Measurements from ENCODE around the gene NATD1.

Gene NATD1

DNA sequence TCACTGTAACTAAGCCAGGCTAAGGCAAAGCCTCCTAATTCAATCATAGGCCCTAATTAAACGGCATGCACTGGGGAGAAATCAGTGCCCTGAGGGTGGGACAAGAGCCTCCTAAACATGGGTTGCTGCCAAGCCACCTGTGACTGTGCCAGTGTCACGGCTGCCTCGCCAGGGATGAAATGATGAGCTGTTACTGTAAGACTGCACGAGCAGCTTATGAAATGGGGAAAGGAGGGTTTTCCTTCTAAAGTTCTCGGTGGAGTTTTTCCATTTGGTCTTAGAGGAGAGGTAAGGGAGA is 52.0 kb downstream of the NATD1 start:
- no peak overlapping the region for H3K9ac ChIP-seq (ENCODE audit: insufficient read length)
- H3K36me3 ChIP-seq (ENCODE audit: insufficient read depth, low read length): peaks cover 15% of the 10 kb centered on the region; the same call in 1 of the 2 replicates
- no peak overlapping the region for H3K27ac ChIP-seq
- no peak overlapping the region for H3K4me3 ChIP-seq
- TF ChIP-seq FOXP2 (optimal IDR thresholded peaks at IDR 0.05; ENCODE audit: control extremely low read depth, extremely low read length, insufficient read depth) (no peak), POLR2AphosphoS5 (IDR thresholded peaks at IDR 0.05; ENCODE audit: borderline replicate concordance, low read depth, low read length) (no peak), EZH2 (IDR thresholded peaks at IDR 0.05) (no peak)
- no peaks in the 10 kb centered on the region for H3K9me3 ChIP-seq (ENCODE audit: low read depth, low read length)
- DNase-seq (ENCODE audit: low read depth, low spot score): no peak

DNA sequence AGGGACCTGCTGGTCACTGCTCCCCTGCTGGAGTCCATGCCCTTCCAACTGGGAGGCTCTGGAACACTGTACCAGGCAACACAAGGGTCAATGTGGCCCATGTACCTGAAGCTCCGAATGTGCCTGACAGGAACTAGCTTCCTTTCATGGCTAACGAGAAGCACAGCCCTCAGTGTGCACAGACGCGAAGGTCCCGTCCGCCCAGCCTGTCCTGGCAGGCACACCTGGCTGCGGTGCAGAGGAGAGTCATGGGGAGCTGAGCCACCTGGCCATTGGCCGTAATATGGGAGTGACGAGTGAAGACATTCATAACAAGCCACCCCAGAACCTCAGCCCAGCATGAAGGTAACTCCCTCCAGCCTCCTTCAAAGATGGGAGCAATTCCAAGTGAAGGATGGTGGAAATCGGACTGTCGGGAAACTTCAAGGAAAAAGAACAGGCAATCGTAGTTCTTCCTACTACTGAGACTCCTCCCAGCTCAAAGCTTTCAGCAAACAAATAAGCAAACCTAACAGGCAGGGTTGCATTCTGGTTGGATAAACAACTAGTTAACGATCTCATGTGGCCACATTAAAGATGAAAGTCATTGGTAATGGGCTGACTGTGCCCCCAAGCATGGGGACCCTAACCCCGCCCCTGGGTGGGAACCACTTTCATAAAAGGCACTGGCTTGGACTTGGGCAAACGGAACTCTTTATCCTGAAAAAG is 52.5 kb downstream of the NATD1 start:
- H3K4me3 ChIP-seq: no peak overlapping the region
- DNase-seq (ENCODE audit: low read depth, low spot score): no peak
- H3K9me3 ChIP-seq (ENCODE audit: low read depth, low read length): no peaks in the 10 kb centered on the region
- TF ChIP-seq POLR2AphosphoS5 (IDR thresholded peaks at IDR 0.05; ENCODE audit: borderline replicate concordance, low read depth, low read length) (no peak), EZH2 (IDR thresholded peaks at IDR 0.05) (no peak), FOXP2 (optimal IDR thresholded peaks at IDR 0.05; ENCODE audit: control extremely low read depth, extremely low read length, insufficient read depth) (no peak)
- H3K9ac ChIP-seq (ENCODE audit: insufficient read length): no peak overlapping the region
- H3K36me3 ChIP-seq (ENCODE audit: insufficient read depth, low read length): peaks cover 15% of the 10 kb centered on the region; the same call in 1 of the 2 replicates
- no peak overlapping the region for H3K27ac ChIP-seq

DNA sequence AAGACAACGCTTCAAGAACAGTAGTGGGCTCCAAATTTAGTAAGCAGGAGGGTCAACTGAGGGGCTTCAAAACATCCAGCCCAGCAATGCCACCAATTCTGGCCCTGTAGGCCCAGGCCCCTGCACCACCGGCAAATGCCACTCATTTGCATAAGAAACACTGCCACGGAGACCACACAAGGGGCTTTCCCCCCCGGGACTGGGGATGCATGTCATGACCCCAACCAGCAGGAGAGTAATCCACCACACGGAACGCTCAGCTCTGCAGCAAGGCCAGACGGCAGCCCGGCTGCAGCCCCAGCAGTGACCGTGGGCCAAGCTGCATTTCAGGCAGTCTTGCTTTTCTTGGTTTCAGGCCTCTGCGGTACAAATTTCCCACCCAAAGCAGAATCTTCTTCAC is 53.4 kb downstream of the NATD1 start:
- H3K9ac ChIP-seq (ENCODE audit: insufficient read length): no peak overlapping the region
- no peak overlapping the region for H3K27ac ChIP-seq
- TF ChIP-seq FOXP2 (optimal IDR thresholded peaks at IDR 0.05; ENCODE audit: control extremely low read depth, extremely low read length, insufficient read depth): no peak
- TF ChIP-seq POLR2AphosphoS5 (IDR thresholded peaks at IDR 0.05; ENCODE audit: borderline replicate concordance, low read depth, low read length): no peak
- no peak for TF ChIP-seq EZH2 (IDR thresholded peaks at IDR 0.05)
- no peaks in the 10 kb centered on the region for H3K9me3 ChIP-seq (ENCODE audit: low read depth, low read length)
- DNase-seq (ENCODE audit: low read depth, low spot score): no peak
- no peak overlapping the region for H3K4me3 ChIP-seq
- H3K36me3 ChIP-seq (ENCODE audit: insufficient read depth, low read length): peaks cover 15% of the 10 kb centered on the region; the same call in 1 of the 2 replicates

DNA sequence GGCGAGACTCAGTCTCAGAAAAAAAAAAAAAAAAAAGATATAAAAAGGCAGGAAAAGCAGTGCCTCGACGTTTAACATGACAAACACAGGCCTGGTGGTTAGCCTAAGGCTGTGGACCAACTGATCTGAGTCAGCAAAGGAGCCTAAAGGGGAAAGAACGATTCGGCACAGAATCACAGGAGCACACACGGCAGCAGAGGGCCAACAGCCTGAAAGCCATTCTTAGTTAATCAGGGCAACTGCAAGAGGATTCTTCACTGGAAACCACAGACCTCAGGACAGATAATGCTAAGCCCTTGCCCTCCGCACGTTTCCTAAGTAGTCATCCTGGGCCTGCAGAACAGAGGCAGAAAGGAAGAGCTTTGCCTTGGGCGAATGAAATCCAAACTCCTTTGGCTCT is 53.9 kb downstream of the NATD1 start:
- H3K27ac ChIP-seq: peak overlapping the region; percentile 50; the same call in 1 of the 2 replicates
- no peak for DNase-seq (ENCODE audit: low read depth, low spot score)
- H3K9ac ChIP-seq (ENCODE audit: insufficient read length): no peak overlapping the region
- no peak overlapping the region for H3K4me3 ChIP-seq
- no peak for TF ChIP-seq EZH2 (IDR thresholded peaks at IDR 0.05)
- TF ChIP-seq POLR2AphosphoS5 (IDR thresholded peaks at IDR 0.05; ENCODE audit: borderline replicate concordance, low read depth, low read length): no peak
- no peak for TF ChIP-seq FOXP2 (optimal IDR thresholded peaks at IDR 0.05; ENCODE audit: control extremely low read depth, extremely low read length, insufficient read depth)
- H3K36me3 ChIP-seq (ENCODE audit: insufficient read depth, low read length): peaks cover 15% of the 10 kb centered on the region; the same call in 1 of the 2 replicates
- no peaks in the 10 kb centered on the region for H3K9me3 ChIP-seq (ENCODE audit: low read depth, low read length)

DNA sequence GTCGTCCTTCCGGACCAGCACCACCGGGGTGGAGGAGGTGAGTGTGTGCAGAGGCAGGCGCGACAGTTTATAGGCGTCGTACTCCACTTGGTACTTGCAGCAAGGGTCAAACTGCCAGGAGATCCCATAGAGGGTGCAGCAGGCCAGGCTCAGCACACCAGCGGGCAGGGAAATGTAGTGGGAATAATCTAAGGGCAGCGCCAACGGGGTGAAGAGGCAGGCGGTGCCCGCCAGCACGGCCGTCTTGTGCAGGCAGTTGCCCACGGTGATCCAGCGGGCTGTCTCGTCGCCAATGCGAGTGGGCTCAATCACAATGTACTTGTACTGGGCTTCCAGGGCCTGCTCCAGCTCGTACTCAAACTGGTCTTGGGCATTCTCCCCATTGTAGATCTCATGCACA is 54.8 kb downstream of the NATD1 start:
- Histone ChIP-seq H3K4me3 (no peak overlapping the region), H3K9ac (ENCODE audit: insufficient read length) (no peak overlapping the region), H3K36me3 (ENCODE audit: insufficient read depth, low read length) (peaks cover 15% of the 10 kb centered on the region; the same call in 1 of the 2 replicates), H3K9me3 (ENCODE audit: low read depth, low read length) (no peaks in the 10 kb centered on the region), H3K27ac (no peak overlapping the region)
- no peak for DNase-seq (ENCODE audit: low read depth, low spot score)
- TF ChIP-seq EZH2 (IDR thresholded peaks at IDR 0.05) (no peak), FOXP2 (optimal IDR thresholded peaks at IDR 0.05; ENCODE audit: control extremely low read depth, extremely low read length, insufficient read depth) (no peak), POLR2AphosphoS5 (IDR thresholded peaks at IDR 0.05; ENCODE audit: borderline replicate concordance, low read depth, low read length) (no peak)

DNA sequence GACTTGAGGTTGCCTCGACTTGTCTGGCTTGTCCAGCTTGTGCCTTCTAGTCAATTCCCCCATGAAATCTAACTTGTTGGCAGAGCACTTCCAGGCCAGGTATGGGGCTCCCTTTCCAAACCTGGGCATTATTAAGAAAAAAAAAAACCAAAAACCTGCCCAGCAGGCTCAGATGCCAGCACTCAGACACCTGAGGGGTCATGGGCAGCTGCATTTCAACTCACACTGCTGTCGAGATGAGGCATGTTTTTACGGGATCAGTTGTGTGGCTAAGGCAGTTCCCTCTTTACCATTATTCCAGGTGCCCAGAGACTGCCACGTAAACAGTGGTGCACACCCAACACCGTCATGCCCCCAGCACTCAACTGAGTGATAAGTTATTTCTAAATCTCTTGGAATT is 57.1 kb downstream of the NATD1 start:
- no peak for DNase-seq (ENCODE audit: low read depth, low spot score)
- Histone ChIP-seq H3K4me3 (no peak overlapping the region), H3K9me3 (ENCODE audit: low read depth, low read length) (no peaks in the 10 kb centered on the region), H3K27ac (no peak overlapping the region), H3K9ac (ENCODE audit: insufficient read length) (no peak overlapping the region), H3K36me3 (ENCODE audit: insufficient read depth, low read length) (peaks cover 15% of the 10 kb centered on the region; the same call in 1 of the 2 replicates)
- TF ChIP-seq POLR2AphosphoS5 (IDR thresholded peaks at IDR 0.05; ENCODE audit: borderline replicate concordance, low read depth, low read length) (no peak), EZH2 (IDR thresholded peaks at IDR 0.05) (no peak), FOXP2 (optimal IDR thresholded peaks at IDR 0.05; ENCODE audit: control extremely low read depth, extremely low read length, insufficient read depth) (no peak)

DNA sequence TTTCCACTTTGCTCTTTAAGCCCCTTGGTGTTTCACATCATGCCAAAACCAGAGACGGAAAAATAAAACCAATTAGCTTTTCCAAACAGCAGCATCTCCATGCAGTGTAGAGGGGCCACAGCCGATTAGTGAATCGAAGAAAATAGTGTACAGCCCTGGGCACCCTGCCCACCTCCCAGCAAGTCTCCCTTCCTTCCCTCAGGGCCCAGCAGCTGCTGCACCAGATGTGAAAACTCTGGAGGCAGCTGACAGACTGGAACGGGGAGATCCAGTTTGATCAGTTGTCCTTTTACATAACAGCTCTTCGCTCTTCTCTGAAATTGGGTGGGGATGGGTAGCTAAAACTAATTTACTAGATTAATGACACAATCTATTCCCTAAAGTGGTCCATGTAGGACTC is 58.5 kb downstream of the NATD1 start:
- TF ChIP-seq POLR2AphosphoS5 (IDR thresholded peaks at IDR 0.05; ENCODE audit: borderline replicate concordance, low read depth, low read length): no peak
- TF ChIP-seq FOXP2 (optimal IDR thresholded peaks at IDR 0.05; ENCODE audit: control extremely low read depth, extremely low read length, insufficient read depth): no peak
- TF ChIP-seq EZH2 (IDR thresholded peaks at IDR 0.05): no peak
- Histone ChIP-seq H3K4me3 (peak overlapping the region; percentile 70), H3K27ac (peak overlapping the region; percentile 81), H3K9ac (ENCODE audit: insufficient read length) (no peak overlapping the region), H3K36me3 (ENCODE audit: insufficient read depth, low read length) (peaks cover 15% of the 10 kb centered on the region; the same call in 1 of the 2 replicates), H3K9me3 (ENCODE audit: low read depth, low read length) (no peaks in the 10 kb centered on the region)
- DNase-seq (ENCODE audit: low read depth, low spot score): peak; percentile 28

DNA sequence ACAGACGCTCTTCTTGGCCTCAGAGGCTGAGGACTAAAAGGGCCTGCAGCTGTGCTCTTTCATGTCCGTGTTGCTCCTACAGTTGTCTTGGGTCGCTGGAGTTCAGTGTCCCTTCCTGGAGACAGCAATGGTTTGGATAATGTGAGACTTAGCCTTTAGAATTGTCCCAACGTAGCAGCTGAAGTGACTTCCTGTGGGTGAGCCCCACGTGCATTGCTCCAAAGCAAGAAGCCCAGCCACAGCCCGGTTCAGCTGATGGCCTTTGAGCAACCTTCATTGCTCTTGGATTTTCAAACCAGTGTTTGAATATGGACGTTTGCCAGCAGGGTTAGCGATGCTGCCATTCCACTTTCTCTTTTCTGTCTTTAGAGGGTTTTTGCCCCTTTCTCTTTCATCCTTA is 59.0 kb downstream of the NATD1 start:
- H3K36me3 ChIP-seq (ENCODE audit: insufficient read depth, low read length): peaks cover 15% of the 10 kb centered on the region; the same call in 1 of the 2 replicates
- no peaks in the 10 kb centered on the region for H3K9me3 ChIP-seq (ENCODE audit: low read depth, low read length)
- DNase-seq (ENCODE audit: low read depth, low spot score): no peak
- peak overlapping the region; percentile 81 for H3K27ac ChIP-seq
- no peak for TF ChIP-seq POLR2AphosphoS5 (IDR thresholded peaks at IDR 0.05; ENCODE audit: borderline replicate concordance, low read depth, low read length)
- no peak for TF ChIP-seq EZH2 (IDR thresholded peaks at IDR 0.05)
- no peak for TF ChIP-seq FOXP2 (optimal IDR thresholded peaks at IDR 0.05; ENCODE audit: control extremely low read depth, extremely low read length, insufficient read depth)
- peak overlapping the region; percentile 70 for H3K4me3 ChIP-seq
- no peak overlapping the region for H3K9ac ChIP-seq (ENCODE audit: insufficient read length)

All from SK-N-MC (cell line).